ENCODE measurements around the gene NCKAP5. TPM values are rescaled to one million over a fixed set of nuclear protein-coding genes. Genes with fewer than 3 reads are reported as not detected.

Gene NCKAP5
- total RNA-seq, 1 donor from 2014 or later, result 27.9 TPM

DNA sequence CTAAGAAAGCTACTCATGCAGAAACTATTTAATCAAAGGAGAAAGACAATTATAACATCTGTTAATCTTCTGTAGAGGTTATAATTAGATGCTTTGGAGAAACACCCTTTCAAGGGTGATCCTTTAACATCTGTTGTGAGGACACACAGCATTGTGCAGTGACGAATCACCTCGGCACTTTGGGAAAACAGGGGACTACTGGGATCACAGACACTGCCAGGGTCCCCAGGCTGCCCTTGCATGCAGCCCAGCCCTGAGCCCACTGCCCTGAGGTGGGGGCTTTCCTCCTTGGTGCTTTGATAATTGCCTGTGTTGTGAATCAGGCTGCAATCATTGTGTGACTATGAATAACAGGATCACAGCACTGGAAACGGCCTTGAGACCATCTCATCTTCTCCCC is 10.6 kb downstream of the NCKAP5 start:
- DNase-seq (ENCODE audit: low read depth, low spot score), result no peak

DNA sequence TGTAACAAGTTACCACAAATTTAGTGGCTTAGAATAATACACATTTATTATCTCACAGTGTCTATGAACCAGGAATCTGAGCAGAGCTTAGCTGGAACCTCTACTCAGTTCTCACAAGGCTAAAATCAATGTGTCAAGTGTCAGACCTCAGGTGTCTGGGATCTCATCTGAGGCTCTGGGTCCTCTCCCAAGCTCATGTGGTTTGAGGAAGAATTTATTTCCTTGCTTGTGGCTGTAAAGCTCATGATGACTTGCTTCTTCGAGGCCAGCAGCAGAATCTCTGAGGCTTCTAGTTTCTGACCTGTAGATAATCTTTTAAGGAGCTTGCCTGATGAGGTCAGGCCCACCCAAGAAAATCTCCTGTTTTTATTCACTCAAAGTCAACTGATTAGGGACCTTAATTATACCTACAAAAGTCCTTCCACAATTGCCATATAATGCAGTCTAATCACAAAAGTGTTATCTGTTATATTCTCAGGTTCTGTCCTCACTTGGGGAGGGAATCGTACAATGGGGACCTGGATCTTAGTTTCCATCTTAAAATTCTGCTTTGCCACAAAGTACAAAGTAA is 14.3 kb downstream of the NCKAP5 start:
- TF ChIP-seq, protein P1, sequence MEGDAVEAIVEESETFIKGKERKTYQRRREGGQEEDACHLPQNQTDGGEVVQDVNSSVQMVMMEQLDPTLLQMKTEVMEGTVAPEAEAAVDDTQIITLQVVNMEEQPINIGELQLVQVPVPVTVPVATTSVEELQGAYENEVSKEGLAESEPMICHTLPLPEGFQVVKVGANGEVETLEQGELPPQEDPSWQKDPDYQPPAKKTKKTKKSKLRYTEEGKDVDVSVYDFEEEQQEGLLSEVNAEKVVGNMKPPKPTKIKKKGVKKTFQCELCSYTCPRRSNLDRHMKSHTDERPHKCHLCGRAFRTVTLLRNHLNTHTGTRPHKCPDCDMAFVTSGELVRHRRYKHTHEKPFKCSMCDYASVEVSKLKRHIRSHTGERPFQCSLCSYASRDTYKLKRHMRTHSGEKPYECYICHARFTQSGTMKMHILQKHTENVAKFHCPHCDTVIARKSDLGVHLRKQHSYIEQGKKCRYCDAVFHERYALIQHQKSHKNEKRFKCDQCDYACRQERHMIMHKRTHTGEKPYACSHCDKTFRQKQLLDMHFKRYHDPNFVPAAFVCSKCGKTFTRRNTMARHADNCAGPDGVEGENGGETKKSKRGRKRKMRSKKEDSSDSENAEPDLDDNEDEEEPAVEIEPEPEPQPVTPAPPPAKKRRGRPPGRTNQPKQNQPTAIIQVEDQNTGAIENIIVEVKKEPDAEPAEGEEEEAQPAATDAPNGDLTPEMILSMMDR (conservative IDR thresholded peaks at IDR 0.05), result no peak
- H3K27ac Mint-ChIP-seq (ENCODE audit: unreplicated experiment), result no peak overlapping the region
- no peaks in the 10 kb centered on the region for H3K9me3 Mint-ChIP-seq
- H3K27me3 Mint-ChIP-seq (ENCODE audit: low read depth), result no peaks in the 10 kb centered on the region
- H3K36me3 Mint-ChIP-seq (ENCODE audit: low read depth), result peaks cover 36% of the 10 kb centered on the region
- peaks cover 22% of the 10 kb centered on the region for H3K4me1 Mint-ChIP-seq
- H3K4me3 Mint-ChIP-seq, result no peak overlapping the region
- no peak for DNase-seq (ENCODE audit: low read depth, low spot score)

More for the DNA sequence above, 10.6 kb downstream of the NCKAP5 start:
- Mint-ChIP-seq H3K9me3 (no peaks in the 10 kb centered on the region), H3K4me1 (peaks cover 40% of the 10 kb centered on the region), H3K4me3 (no peak overlapping the region), H3K36me3 (ENCODE audit: low read depth) (peaks cover 36% of the 10 kb centered on the region), H3K27ac (ENCODE audit: unreplicated experiment) (peak overlapping the region; percentile 2), H3K27me3 (ENCODE audit: low read depth) (no peaks in the 10 kb centered on the region)
- TF ChIP-seq, protein P1 (conservative IDR thresholded peaks at IDR 0.05), result no peak

DNA sequence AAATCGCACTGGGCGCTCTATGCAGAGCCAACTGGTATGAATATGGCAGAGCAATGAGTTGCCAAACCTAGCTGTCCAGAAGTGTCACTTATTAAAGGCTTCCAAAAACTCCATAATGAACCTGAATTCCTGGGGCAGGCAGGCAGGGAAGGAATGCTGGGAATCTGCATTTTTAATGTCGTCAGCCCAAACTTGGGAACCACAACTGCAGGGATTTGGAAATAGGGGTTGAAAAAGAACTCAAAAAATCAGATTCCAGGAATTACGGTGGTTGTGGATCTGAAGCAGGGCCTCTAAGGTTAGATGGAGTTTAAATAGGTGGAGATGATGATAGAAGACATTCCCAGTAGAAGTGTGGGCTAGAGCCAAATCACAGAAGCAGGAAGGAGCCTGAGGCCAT is 15.0 kb downstream of the NCKAP5 start:
- H3K27ac Mint-ChIP-seq (ENCODE audit: unreplicated experiment), result no peak overlapping the region
- H3K4me3 Mint-ChIP-seq, result no peak overlapping the region
- TF ChIP-seq, protein P1 (conservative IDR thresholded peaks at IDR 0.05), result no peak
- no peaks in the 10 kb centered on the region for H3K9me3 Mint-ChIP-seq
- peaks cover 37% of the 10 kb centered on the region for H3K36me3 Mint-ChIP-seq (ENCODE audit: low read depth)
- no peak for DNase-seq (ENCODE audit: low read depth, low spot score)
- peaks cover 19% of the 10 kb centered on the region for H3K4me1 Mint-ChIP-seq
- no peaks in the 10 kb centered on the region for H3K27me3 Mint-ChIP-seq (ENCODE audit: low read depth)

DNA sequence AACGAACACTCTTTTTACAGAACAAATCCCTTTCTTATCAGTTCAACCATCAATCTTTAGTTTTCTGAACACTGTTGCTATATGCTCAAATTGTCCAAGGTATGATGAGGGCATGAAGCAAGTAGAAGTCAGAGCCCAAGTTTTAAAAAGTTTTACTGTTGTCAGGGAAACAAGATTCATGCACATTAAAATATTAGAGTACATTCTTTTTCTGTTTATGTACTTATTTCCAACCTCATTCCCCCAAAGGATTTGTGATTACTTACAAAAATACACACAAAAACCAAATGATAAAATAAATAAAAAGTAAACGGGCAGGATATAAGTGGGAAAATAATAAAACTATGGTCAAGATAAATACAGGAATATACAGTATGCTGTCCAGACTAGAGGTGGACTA is 15.4 kb downstream of the NCKAP5 start:
- H3K4me3 Mint-ChIP-seq, result no peak overlapping the region
- no peak for DNase-seq (ENCODE audit: low read depth, low spot score)
- no peak overlapping the region for H3K27ac Mint-ChIP-seq (ENCODE audit: unreplicated experiment)
- H3K27me3 Mint-ChIP-seq (ENCODE audit: low read depth), result no peaks in the 10 kb centered on the region
- H3K4me1 Mint-ChIP-seq, result peaks cover 15% of the 10 kb centered on the region
- peaks cover 33% of the 10 kb centered on the region for H3K36me3 Mint-ChIP-seq (ENCODE audit: low read depth)
- H3K9me3 Mint-ChIP-seq, result no peaks in the 10 kb centered on the region
- TF ChIP-seq, protein P1 (conservative IDR thresholded peaks at IDR 0.05), result no peak

DNA sequence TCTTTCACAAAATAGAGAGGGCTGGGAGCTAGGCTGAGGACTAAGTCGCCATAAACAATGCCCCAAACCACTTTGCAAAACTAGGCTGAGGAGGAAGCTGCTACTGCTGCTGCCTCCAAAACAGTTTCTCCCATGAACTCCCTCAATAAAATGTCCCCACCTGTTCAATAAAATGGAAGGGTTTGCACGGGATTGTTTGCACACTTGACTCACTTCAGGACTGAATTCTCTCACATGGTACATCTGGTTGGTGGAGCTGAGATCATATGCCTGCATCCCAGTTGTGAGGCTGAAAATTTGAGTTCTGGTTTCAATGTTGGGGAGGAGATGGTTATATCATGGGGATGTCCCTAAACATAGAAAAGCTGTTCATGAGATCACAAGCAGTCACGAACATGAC is 26.5 kb downstream of the NCKAP5 start:
- Mint-ChIP-seq H3K4me3 (no peak overlapping the region), H3K4me1 (peaks cover 15% of the 10 kb centered on the region), H3K36me3 (ENCODE audit: low read depth) (peaks cover 27% of the 10 kb centered on the region), H3K27me3 (ENCODE audit: low read depth) (no peaks in the 10 kb centered on the region), H3K27ac (ENCODE audit: unreplicated experiment) (no peak overlapping the region), H3K9me3 (peaks cover 6% of the 10 kb centered on the region)
- DNase-seq (ENCODE audit: low read depth, low spot score), result no peak
- TF ChIP-seq, protein P1 (conservative IDR thresholded peaks at IDR 0.05), result no peak

All from neural crest cell (in vitro differentiated cells).